A673 (cell line): Measurements from ENCODE around the gene CLRN2. TPM values are rescaled to one million over a fixed set of nuclear protein-coding genes. Genes with fewer than 3 reads are reported as not detected.

ENCODE experiments used
- BruUV-seq: library from RNA; stranded (reverse); fragments of 400-500 nt; replicated peaks from 2 replicates; lab custom pipeline; 2021; lab: Mats Ljungman, UMichigan
- CTCF ChIA-PET: fragments of 300-600 bp; sonication (Branson Sonifier 250); formaldehyde crosslinking; loops from one replicate; lab custom pipeline; 2022; ENCODE audit warnings: antibody characterized with exemption; lab: Charles Lee
- POLR2A ChIA-PET: fragments of 300-600 bp; sonication (Branson Sonifier 250); formaldehyde crosslinking; loops from one replicate; lab custom pipeline; 2022; ENCODE audit warnings: antibody characterized with exemption; ENCODE audit not compliant: low non-redundant PET; lab: Charles Lee
- DNase-seq: peaks from one replicate; pipeline ENCODE4 v3.0.0-alpha.2; 2015; ENCODE audit warnings: low spot score
- H3K27ac ChIP-seq: fragments of 200-600 bp; sonication (generic); 2 replicates; pipeline ENCODE4 v1.5.1; 2016; ENCODE audit warnings: mixed run types, low read depth, mild to moderate bottlenecking, mixed read lengths, antibody characterized with exemption, low read length; ENCODE audit not compliant: poor library complexity, severe bottlenecking
- H3K27me3 ChIP-seq: fragments of 200-600 bp; sonication (generic); replicated peaks from 2 replicates; pipeline ENCODE4 v1.6.1; 2017; ENCODE audit warnings: mixed run types, low read depth, mild to moderate bottlenecking, mixed read lengths, antibody characterized with exemption, low read length; ENCODE audit not compliant: insufficient read depth, poor library complexity
- H3K36me3 ChIP-seq: fragments of 200-600 bp; sonication (generic); 2 replicates; pipeline ENCODE4 v1.6.1; 2016; ENCODE audit warnings: mixed run types, mild to moderate bottlenecking, mixed read lengths, antibody characterized with exemption, low read length; ENCODE audit not compliant: insufficient read depth, poor library complexity, severe bottlenecking
- H3K4me1 ChIP-seq: fragments of 200-600 bp; sonication (generic); 2 replicates; pipeline ENCODE4 v1.6.1; 2017; ENCODE audit warnings: mixed run types, mild to moderate bottlenecking, mixed read lengths, antibody characterized with exemption, low read length; ENCODE audit not compliant: insufficient read depth, poor library complexity, severe bottlenecking
- H3K4me3 ChIP-seq: fragments of 200-600 bp; sonication (generic); 2 replicates; pipeline ENCODE4 v1.5.1; 2016; ENCODE audit warnings: low read depth, mixed run types, mild to moderate bottlenecking, mixed read lengths, low read length; ENCODE audit not compliant: poor library complexity, severe bottlenecking
- H3K9me3 ChIP-seq: fragments of 200-600 bp; sonication (generic); 2 replicates; pipeline ENCODE4 v1.6.1; 2016; ENCODE audit warnings: mixed run types, low read depth, mild to moderate bottlenecking, mixed read lengths, antibody characterized with exemption, low read length; ENCODE audit not compliant: poor library complexity, severe bottlenecking
- CTCF ChIP-seq: fragments of 300-800, 200-600 bp; sonication (generic); conservative IDR thresholded peaks from 2 replicates; pipeline ENCODE4 v1.5.1; 2017; ENCODE audit warnings: low read depth, mild to moderate bottlenecking, antibody characterized with exemption, low read length, moderate library complexity, mixed read lengths
- EZH2 ChIP-seq: fragments of 200-600 bp; sonication (generic); IDR thresholded peaks from 2 replicates; pipeline ENCODE4 v1.6.1; 2017; ENCODE audit warnings: borderline replicate concordance, low read depth, mild to moderate bottlenecking, mixed read lengths, antibody characterized with exemption, low read length; ENCODE audit not compliant: poor library complexity, severe bottlenecking
- intact Hi-C: fragments of 100-400 bp; cut with micrococcal nuclease; formaldehyde crosslinking; loops from one replicate; pipeline ENCODE4 v1.10.0; 2022; ENCODE audit not compliant: unreplicated experiment
- total RNA-seq: library from RNA; stranded (reverse); gene quantifications from 2 replicates; pipeline ENCODE4 v1.2.3, GENCODE V29; 2021

CLRN2 gene
- total RNA-seq, 1 experiment from 2014 or later = not detected

GRCh38 chr4:17475481-17475880 is 39.5 kb upstream of the CLRN2 start:
- Histone ChIP-seq H3K27ac (no peak overlapping the region), H3K9me3 (no peaks in the 10 kb centered on the region), H3K27me3 (no peaks in the 10 kb centered on the region), H3K4me3 (no peak overlapping the region), H3K36me3 (no peaks in the 10 kb centered on the region), H3K4me1 (no peaks in the 10 kb centered on the region)
- CTCF ChIA-PET = no interaction called here
- BruUV-seq = no TSS peak
- intact Hi-C loops = no loop called here
- TF ChIP-seq CTCF (no peak), EZH2 (no peak)
- no peak for DNase-seq
- POLR2A ChIA-PET = no interaction called here

- no peak for DNase-seq
- intact Hi-C loops = no loop called here
- Histone ChIP-seq H3K4me3 (no peak overlapping the region), H3K9me3 (peaks cover 7% of the 10 kb centered on the region), H3K27me3 (no peaks in the 10 kb centered on the region), H3K36me3 (no peaks in the 10 kb centered on the region), H3K27ac (no peak overlapping the region), H3K4me1 (no peaks in the 10 kb centered on the region)
- no TSS peak for BruUV-seq
- POLR2A ChIA-PET = no interaction called here
- CTCF ChIA-PET = no interaction called here
- TF ChIP-seq CTCF (no peak), EZH2 (no peak)
These were observed 38.1 kb upstream of the CLRN2 start for GRCh38 chr4:17476853-17477252.

GRCh38 chr4:17477774-17478472 is 37.0 kb upstream of the CLRN2 start:
- no peak overlapping the region for H3K4me3 ChIP-seq
- no peak overlapping the region for H3K27ac ChIP-seq
- no peaks in the 10 kb centered on the region for H3K36me3 ChIP-seq
- TF ChIP-seq CTCF (no peak), EZH2 (no peak)
- ChIA-PET POLR2A (no interaction called here), CTCF (no interaction called here)
- intact Hi-C loops = no loop called here
- BruUV-seq = no TSS peak
- DNase-seq = no peak
- no peaks in the 10 kb centered on the region for H3K4me1 ChIP-seq
- peaks cover 7% of the 10 kb centered on the region for H3K9me3 ChIP-seq
- no peaks in the 10 kb centered on the region for H3K27me3 ChIP-seq
